ENCODE data around the gene TNFAIP1.
"Not testable (repeated sequence)": the region's sequence is repeated elsewhere in the genome, so short reads cannot be mapped to it uniquely, and the experiment has no call there.

Gene TNFAIP1

DNA sequence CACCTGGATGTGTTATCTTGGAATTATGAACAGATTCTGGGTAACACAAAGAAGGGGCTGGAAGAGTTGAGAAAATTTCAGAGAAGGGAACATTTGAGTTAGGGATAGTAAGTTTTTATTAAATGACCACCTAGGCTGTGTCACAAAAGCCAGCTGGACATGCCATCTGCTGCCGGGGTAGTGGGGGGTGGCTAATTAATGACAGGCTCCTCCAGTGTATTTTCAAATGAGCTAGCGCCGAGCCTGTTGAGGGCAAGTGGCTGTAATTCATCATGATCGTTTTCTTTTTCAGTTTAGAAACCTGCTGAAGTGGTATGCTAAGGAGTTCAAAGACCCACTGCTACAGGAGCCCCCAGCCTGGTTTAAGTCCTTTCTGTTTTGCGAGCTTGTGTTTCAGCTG, 10.3 kb upstream of the TNFAIP1 start:
- DNase-seq: no peak

- no peak for DNase-seq
These were observed 9.4 kb upstream of the TNFAIP1 start for GRCh38 chr17:28326114-28326513.

GRCh38 chr17:28327031-28327607, 8.4 kb upstream of the TNFAIP1 start:
- DNase-seq: no peak

GRCh38 chr17:28327709-28328108, 7.9 kb upstream of the TNFAIP1 start:
- no peak for DNase-seq

DNA sequence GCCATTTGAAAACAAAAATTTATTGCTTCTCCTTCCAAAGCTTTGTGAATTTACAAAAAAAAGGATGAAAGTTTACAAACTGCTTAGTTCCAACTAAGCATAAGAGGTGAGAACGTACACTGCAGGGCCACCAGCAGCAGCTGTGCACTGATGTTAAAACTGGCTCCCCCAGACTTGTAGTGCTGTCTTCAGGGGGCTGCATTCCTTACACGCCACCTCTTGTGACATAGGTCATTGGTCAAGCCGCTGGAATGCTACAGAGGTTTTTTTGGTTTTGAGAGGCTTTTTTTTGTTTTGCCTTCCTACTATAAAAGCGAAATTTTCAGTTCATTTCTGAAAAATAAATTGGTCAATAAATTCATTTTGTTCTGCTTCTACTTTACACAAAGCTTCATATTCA, 7.2 kb upstream of the TNFAIP1 start:
- no peak for DNase-seq

DNA sequence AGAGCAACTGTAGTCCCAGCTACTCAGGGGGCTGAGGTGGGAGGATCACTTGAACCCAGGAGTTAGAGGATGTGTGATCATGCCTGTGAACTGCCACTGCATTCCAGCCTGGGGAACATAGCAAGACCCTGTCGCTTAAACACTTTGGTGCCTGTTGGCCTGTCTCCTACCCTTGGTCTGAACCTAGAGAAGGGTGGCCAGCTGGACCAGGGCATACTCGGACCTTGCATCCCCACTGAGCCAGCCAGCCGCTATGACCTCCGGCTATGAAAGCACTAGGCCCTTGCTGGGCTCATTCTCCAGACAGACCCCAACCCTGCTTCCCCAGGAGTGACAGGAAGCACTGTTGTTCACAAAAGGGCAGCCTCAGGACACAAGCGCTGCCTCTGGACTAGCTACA, 4.9 kb upstream of the TNFAIP1 start:
- DNase-seq: no peak

- DNase-seq: no peak
These were observed 3.6 kb upstream of the TNFAIP1 start for GRCh38 chr17:28331891-28332420.

- DNase-seq: no peak
These were observed 2.3 kb upstream of the TNFAIP1 start for GRCh38 chr17:28333083-28333746.

GRCh38 chr17:28334171-28334570, 1.4 kb upstream of the TNFAIP1 start:
- no peak for DNase-seq

DNA sequence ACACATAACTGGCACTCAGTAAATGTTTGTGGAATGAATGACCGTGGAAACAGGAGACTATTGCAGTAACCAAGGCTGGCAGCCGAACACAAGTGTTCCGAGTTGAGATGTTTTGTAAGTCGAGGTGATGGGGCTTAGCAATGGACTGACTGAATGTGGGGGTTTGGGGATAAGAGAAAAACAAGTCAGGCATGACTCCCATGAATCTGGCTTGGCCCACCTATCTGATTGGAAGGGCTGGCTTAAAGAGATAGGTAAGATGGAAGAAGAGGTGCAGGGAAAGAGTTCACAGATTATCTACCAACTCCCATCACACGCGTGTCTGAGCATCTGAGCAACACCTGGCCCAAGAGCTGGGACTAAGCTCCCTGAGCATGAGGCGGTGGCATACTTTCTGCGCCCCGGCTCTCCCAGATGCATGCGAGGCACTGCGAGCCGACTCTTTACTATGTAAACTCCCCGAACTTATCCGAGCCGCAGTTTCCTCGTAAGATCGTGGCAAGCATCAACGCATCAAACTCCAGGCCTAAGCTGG, 828 bp upstream of the TNFAIP1 start:
- DNase-seq: no peak

GRCh38 chr17:28335959-28336871, 654 bp downstream of the TNFAIP1 start:
- DNase-seq: peak; percentile 65

DNA sequence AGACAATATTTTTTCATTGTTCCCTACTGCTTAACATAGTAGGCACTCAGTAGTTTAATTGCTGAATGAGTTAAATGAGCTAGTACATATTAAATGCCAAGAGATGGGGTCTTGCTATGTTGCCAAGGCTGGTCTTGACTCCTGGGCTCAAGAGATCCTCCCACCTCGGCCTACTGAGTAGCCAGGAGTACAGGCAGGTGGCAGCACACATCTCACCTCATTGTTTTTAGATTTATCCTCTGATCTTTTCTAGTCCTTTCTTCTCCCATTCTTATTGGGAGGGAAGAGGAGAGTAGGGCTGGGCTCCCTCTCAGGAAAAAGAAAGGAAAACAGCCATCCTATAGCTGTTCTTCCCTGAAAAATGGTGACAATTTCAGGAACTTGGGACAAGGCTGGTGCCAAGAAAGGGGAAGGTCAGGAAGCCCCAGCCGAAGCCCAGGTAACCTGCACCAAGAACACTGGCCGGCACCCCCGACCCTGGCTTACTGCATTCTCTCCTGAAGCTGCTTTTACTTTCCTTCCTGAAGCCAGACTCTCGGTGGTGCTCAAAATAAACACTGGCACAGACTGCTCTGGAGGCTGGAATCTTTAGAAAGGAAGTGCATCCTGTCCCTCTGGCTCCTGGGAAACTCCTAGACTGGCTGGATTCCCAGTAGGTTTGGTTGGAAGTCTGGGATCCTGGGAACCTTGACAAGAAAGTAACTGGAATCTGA, 2.7 kb downstream of the TNFAIP1 start:
- no peak for DNase-seq

- not testable (repeated sequence) for DNase-seq
These were observed 3.2 kb downstream of the TNFAIP1 start for GRCh38 chr17:28338769-28339212.

DNA sequence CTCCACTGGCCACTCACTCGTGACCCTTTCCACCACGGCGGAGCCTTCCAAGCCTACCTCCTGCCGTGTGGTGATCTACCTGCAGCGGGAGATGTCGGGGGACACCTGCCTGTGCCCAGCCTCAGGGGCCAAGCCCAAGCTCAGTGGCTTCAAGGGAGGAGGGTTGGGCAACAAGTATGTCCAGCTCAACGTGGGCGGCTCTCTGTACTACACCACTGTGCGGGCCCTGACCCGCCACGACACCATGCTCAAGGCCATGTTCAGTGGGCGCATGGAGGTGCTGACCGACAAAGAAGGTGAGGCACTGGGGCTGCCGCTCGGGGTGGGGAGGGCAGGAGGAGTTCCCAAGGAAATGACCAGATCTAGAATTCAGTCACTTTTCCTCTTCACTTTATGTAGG, 3.9 kb downstream of the TNFAIP1 start:
- no peak for DNase-seq

- no peak for DNase-seq
These were observed 4.8 kb downstream of the TNFAIP1 start for GRCh38 chr17:28340374-28340773.

GRCh38 chr17:28341516-28341915, 6.0 kb downstream of the TNFAIP1 start:
- DNase-seq: no peak

DNA sequence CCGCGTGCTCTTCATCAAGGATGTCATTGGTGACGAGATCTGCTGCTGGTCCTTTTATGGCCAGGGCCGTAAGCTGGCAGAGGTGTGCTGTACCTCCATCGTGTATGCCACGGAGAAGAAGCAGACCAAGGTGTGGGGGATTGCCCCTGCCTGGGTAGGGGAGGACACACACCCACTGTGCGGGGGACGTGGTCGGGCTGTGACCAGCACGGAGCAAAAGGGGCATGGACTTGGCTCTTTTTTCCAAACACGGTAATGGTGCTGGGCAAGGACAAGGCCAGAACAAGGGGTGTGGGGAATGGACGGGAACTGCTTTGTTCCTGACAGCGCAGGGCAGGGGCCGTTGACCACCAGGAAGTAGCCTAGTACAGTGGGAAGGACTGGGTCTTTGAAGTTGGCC, 6.8 kb downstream of the TNFAIP1 start:
- no peak for DNase-seq

- DNase-seq: no peak
These were observed 8.0 kb downstream of the TNFAIP1 start for GRCh38 chr17:28343491-28343932.

GRCh38 chr17:28344011-28344410, 8.4 kb downstream of the TNFAIP1 start:
- DNase-seq: no peak

GRCh38 chr17:28344435-28344901, 8.9 kb downstream of the TNFAIP1 start:
- no peak for DNase-seq

GRCh38 chr17:28345419-28346198, 10.0 kb downstream of the TNFAIP1 start:
- no peak for DNase-seq

- DNase-seq: no peak
These were observed 10.6 kb downstream of the TNFAIP1 start for GRCh38 chr17:28346199-28346580.
